Cortex of kidney (tissue), 1 donor: Measurements from ENCODE around the gene BORCS6.

Source experiments
- DNase-seq: peaks from one replicate; lab custom pipeline; 2025; lab: John Stamatoyannopoulos, UW

The BORCS6 gene

GRCh38 chr17:8142158-8142886, 47.7 kb downstream of the BORCS6 start:
- DNase-seq = no peak

GRCh38 chr17:8141741-8142140, 48.2 kb downstream of the BORCS6 start:
- no peak for DNase-seq

GRCh38 chr17:8141045-8141444, 48.9 kb downstream of the BORCS6 start:
- DNase-seq = no peak

GRCh38 chr17:8140065-8141029, 49.6 kb downstream of the BORCS6 start:
- no peak for DNase-seq

- peak; percentile 63 for DNase-seq
Observed at GRCh38 chr17:8138672-8139371, 51.2 kb downstream of the BORCS6 start.

- DNase-seq = no peak
Observed at GRCh38 chr17:8138374-8138671, 51.7 kb downstream of the BORCS6 start.
